ENCODE results near the gene SRPK3. TPM values are rescaled to one million over a fixed set of nuclear protein-coding genes. Genes with fewer than 3 reads are reported as not detected.
A peak's percentile ranks its signal among the peaks of the same experiment; 100 is the strongest.

The SRPK3 gene
- total RNA-seq, 3 donors from 2014 or later = 0.55 to 4.6 (median 1.0) TPM

DNA sequence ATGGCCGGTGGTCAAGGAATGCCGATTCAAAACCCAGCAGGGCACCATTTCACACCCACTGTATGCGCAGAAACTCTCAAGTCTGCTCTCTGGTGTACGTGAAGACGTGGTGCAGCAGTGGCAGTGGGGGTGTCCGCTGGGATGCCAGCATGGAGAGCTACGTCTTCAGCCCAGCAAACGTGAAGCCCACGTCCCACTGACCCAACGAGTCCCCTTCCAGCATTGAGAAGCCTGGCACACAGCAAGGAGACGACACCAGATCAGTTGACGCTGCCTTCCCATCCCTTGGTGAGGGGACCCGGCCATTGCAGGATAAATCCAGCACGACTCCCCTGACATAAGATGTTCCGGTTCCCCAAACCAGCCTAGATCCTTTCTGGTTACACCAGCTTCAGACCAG, 19.0 kb upstream of the SRPK3 start:
- no peak for TF ChIP-seq CTCF (IDR thresholded peaks at IDR 0.05)
- no peak for DNase-seq
- no peak for ATAC-seq

DNA sequence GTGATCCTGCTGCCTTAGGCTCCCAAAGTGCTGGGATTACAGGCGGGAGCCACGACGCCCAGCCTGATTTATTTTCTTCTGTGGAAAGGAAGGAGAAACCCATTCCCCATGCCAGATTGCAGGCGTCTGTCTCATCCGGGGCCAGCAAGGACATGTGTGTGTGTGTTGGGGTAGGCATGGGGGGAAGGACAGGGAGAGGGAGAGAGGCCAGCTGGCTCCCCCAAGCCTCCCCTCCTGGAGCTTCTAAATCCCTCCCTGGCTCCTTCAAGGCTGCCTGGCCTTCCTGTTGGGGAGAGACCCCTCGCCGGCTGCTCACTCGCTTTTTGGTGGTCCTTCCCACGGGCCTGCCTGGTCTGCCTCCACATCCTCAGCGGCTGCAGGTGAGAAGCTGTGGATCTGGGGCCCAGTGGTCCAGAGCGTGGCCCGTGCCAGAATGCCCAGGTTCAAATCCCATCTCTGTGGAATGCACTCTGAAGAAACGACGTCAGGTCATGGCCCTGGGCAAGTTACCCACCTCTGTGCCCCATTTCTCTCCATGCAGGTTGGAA, 18.1 kb upstream of the SRPK3 start:
- intact Hi-C loops (cut with DNase I, micrococcal nuclease) = loop anchor here in 1 of 2 donors (10.0 kb wide), 1 partner anchor 192 kb away; no protein-coding TSS in a partner anchor
- H3K4me1 ChIP-seq (ENCODE audit: low read depth) = no peaks in the 10 kb centered on the region
- no peak for TF ChIP-seq CTCF (IDR thresholded peaks at IDR 0.05)
- no peaks in the 10 kb centered on the region for H3K36me3 ChIP-seq (ENCODE audit: low read depth)
- DNase-seq (no peak), ATAC-seq (no peak)
- no peaks in the 10 kb centered on the region for H3K9me3 ChIP-seq
- no peak overlapping the region for H3K4me3 ChIP-seq

More for the DNA sequence above, 19.0 kb upstream of the SRPK3 start:
- intact Hi-C loops (cut with DNase I, micrococcal nuclease) = loop anchor here in 1 of 2 donors (10.0 kb wide), 1 partner anchor 193 kb away; no protein-coding TSS in a partner anchor
- Histone ChIP-seq H3K4me1 (ENCODE audit: low read depth) (no peaks in the 10 kb centered on the region), H3K9me3 (no peaks in the 10 kb centered on the region), H3K4me3 (no peak overlapping the region), H3K36me3 (ENCODE audit: low read depth) (no peaks in the 10 kb centered on the region)

DNA sequence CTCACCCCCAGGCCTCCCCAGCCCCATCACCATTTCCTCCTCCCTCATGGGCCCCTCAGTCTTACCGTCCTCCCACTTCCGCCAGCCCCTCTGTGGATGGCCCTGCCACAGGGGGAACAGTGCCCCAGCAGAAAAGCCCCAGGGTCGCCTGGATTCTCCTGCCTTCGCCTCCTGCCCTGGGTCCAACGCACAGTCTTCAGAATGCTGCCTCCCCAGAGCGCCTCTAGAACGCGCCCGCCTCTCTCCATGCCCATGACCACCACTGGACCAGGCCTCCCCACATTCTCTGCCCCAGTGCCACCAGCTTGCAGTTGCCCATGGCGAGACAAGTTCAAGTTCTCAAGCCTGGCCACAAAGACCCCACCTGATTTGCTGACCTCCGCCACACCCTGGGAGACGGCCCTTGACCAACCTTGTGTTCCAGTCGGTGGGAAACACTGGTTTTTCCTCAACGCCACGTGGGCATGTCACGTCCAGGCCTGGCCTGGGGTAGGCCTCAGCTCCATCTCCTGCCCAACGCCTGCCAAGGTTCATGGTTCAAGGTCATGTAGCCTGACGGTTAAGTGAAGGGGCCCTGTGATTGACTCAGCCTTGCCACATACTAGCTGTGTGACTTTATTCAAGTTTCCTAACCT, 17.4 kb upstream of the SRPK3 start:
- intact Hi-C loops (cut with DNase I, micrococcal nuclease) = loop anchor here in 1 of 2 donors (10.0 kb wide), 1 partner anchor 191 kb away; no protein-coding TSS in a partner anchor

DNA sequence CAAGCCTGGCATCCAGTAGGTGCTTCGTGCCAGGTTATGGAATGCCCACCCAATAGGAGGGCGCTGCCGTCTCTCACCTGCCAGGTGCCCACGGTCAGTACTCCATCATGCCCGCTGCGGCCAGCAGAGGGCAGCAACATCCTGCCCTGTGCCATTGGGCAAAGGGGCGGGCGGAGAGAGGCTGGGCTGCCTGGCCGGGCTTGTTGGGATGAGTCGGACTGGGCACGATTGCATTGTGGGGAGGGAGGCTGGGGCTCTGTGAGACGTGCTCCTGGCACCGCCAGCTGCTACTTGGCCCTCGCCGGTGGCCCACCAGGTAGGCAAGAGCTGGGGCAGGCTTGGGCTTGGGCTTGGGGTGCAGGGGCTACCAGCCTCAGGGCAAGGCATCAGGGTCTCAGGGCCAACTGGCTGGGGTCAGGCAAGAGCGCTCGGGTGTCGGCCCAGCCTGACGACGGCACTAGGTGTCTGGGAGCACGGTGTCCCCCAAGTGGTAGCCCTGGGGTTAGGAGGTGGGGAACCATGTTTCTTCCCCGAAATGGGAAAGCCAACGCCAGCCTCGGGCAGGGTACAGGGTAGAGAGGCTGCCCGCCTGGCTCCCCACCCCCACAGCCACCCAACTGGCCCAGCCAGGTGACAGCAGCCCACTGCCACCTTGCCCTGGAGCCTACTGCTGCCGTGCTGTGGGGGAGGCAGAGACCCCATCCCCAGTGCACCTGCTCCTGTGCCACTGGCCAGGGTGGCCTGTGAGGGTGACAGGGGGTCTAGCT, 16.7 kb upstream of the SRPK3 start, which contains the start of gene PLXNB3:
PLXNB3 (plus strand) TSS at position 261 of the 767 bp plus-strand sequence. CDS start 1,287 bp downstream, outside the sequence.
- Histone ChIP-seq H3K36me3 (ENCODE audit: low read depth) (no peaks in the 10 kb centered on the region), H3K4me1 (ENCODE audit: low read depth) (no peaks in the 10 kb centered on the region), H3K4me3 (no peak within 1 kb of the TSS), H3K9me3 (no peaks in the 10 kb centered on the region)
- peak; percentile 82 to 86 (median 85) for DNase-seq
- intact Hi-C loops (cut with DNase I, micrococcal nuclease) = loop anchor here in 1 of 2 donors (10.0 kb wide), 1 partner anchor 191 kb away; no protein-coding TSS in a partner anchor
- peak; percentile 52 for TF ChIP-seq CTCF (IDR thresholded peaks at IDR 0.05)
- ATAC-seq = peak; percentile 93

More for the DNA sequence above, 17.4 kb upstream of the SRPK3 start:
- no peaks in the 10 kb centered on the region for H3K36me3 ChIP-seq (ENCODE audit: low read depth)
- ATAC-seq = no peak
- TF ChIP-seq CTCF (IDR thresholded peaks at IDR 0.05) = no peak
- no peak overlapping the region for H3K4me3 ChIP-seq
- peak in 1 of 3 donors; percentile 46 for DNase-seq
- H3K4me1 ChIP-seq (ENCODE audit: low read depth) = no peaks in the 10 kb centered on the region
- no peaks in the 10 kb centered on the region for H3K9me3 ChIP-seq

DNA sequence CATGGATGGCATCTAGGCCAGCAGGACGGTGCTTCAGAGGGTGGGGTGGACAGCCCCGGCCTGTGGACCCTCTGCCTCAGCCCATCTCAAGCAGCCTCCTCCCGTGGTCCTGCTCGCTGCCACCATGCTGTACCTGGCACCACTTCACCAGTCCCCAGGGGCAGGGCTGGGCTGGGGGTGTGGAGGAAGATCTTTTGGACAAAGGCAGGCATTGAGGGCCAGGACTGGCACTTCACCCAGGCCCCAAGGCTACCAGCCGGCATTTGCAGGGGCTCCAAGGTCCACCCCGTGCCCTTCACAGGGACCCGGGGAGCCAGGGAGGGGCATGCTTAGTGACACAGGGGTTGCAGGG, 16.1 kb upstream of the SRPK3 start:
- no peak overlapping the region for H3K4me3 ChIP-seq
- ATAC-seq (no peak), DNase-seq (peak in 1 of 3 donors; percentile 47)
- H3K36me3 ChIP-seq (ENCODE audit: low read depth) = no peaks in the 10 kb centered on the region
- intact Hi-C loops (cut with DNase I, micrococcal nuclease) = loop anchor here in 1 of 2 donors (10.0 kb wide), 1 partner anchor 190 kb away; no protein-coding TSS in a partner anchor
- H3K4me1 ChIP-seq (ENCODE audit: low read depth) = no peaks in the 10 kb centered on the region
- no peak for TF ChIP-seq CTCF (IDR thresholded peaks at IDR 0.05)
- H3K9me3 ChIP-seq = no peaks in the 10 kb centered on the region

All from mucosa of descending colon (tissue), 3 donors.